Esophagus squamous epithelium (tissue), 4 donors: ENCODE results near the gene FKBP3.

ENCODE experiments used
- POLR2A ChIP-seq, 4 donors: fragments of 450-650 bp; IDR thresholded peaks; one replicate each; pipeline ENCODE4 v1.6.1; 2017; ENCODE audit warnings: antibody characterized with exemption in 4 of 4, mild to moderate bottlenecking in 4 of 4, moderate library complexity in 3 of 4
- TF ChIP-seq, protein P1 (sequence below), 6 experiments: fragments of 450-650 bp in 4 of 6; fragments of 200-600 bp in 2 of 6; sonication (generic) in 2 of 6; IDR thresholded peaks; one replicate each; pipeline ENCODE4 v1.5.1; 2016 to 2019; ENCODE audit warnings: antibody characterized with exemption in 6 of 6, mild to moderate bottlenecking in 4 of 6, moderate library complexity in 4 of 6

DNA sequence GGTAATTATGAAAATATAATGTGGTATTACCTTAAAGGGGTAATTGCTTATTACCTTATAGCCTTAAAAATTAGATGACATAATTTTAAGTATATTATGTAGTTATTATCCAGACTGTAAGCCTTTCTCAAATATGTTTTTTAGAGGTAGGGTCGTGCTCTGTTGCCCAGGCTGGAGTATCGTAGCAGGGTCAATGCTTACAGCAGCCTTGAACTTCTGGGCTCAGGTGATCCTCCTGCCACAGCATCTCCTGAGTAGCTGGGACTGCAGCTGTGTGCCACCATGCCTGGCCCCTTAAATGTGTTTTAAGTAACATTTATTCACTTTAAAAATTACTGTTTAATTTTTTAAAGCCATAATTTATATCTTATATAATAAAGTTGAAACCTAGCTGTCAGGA, 40.0 kb downstream of the FKBP3 start:
- TF ChIP-seq, protein P1, sequence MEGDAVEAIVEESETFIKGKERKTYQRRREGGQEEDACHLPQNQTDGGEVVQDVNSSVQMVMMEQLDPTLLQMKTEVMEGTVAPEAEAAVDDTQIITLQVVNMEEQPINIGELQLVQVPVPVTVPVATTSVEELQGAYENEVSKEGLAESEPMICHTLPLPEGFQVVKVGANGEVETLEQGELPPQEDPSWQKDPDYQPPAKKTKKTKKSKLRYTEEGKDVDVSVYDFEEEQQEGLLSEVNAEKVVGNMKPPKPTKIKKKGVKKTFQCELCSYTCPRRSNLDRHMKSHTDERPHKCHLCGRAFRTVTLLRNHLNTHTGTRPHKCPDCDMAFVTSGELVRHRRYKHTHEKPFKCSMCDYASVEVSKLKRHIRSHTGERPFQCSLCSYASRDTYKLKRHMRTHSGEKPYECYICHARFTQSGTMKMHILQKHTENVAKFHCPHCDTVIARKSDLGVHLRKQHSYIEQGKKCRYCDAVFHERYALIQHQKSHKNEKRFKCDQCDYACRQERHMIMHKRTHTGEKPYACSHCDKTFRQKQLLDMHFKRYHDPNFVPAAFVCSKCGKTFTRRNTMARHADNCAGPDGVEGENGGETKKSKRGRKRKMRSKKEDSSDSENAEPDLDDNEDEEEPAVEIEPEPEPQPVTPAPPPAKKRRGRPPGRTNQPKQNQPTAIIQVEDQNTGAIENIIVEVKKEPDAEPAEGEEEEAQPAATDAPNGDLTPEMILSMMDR (IDR thresholded peaks at IDR 0.05): no peak
- TF ChIP-seq POLR2A (IDR thresholded peaks at IDR 0.05): no peak
